Activated CD8-positive, alpha-beta memory T cell treated with anti-CD3 and anti-CD28 coated beads, Interleukin-2, amount 10 ng/mL, durations not matched to agents 7 days and 5 days (primary cell): Measurements from ENCODE around the gene CAMTA1. TPM values are rescaled to one million over a fixed set of nuclear protein-coding genes. Genes with fewer than 3 reads are reported as not detected.
"Not testable (repeated sequence)": the region's sequence is repeated elsewhere in the genome, so short reads cannot be mapped to it uniquely, and the experiment has no call there.

ENCODE experiments used
- ATAC-seq: fragments of 150-1000 bp; cut with Tn5 transposase; one replicate; pipeline ENCODE4 v1.10.0; 2021; ENCODE audit warnings: moderate library complexity
- CTCF ChIA-PET: fragments of 350-600 bp; sonication (Branson Sonifier 250); formaldehyde crosslinking; loops from one replicate; lab custom pipeline; 2021; ENCODE audit warnings: antibody characterized with exemption; lab: Charles Lee
- DNase-seq: peaks from one replicate; pipeline ENCODE4 v3.0.0-alpha.2; 2020
- H3K27ac Mint-ChIP-seq: one replicate; pipeline ENCODE4 v1.8.0; 2021; ENCODE audit warnings: mild to moderate bottlenecking, mixed read lengths
- H3K27me3 Mint-ChIP-seq: one replicate; pipeline ENCODE4 v1.8.0; 2021; ENCODE audit warnings: mixed read lengths
- H3K36me3 Mint-ChIP-seq: one replicate; pipeline ENCODE4 v1.8.0; 2021; ENCODE audit warnings: mild to moderate bottlenecking, mixed read lengths
- H3K4me1 Mint-ChIP-seq: one replicate; pipeline ENCODE4 v1.8.0; 2021; ENCODE audit warnings: mixed read lengths
- H3K4me3 Mint-ChIP-seq: one replicate; pipeline ENCODE4 v1.8.0; 2021; ENCODE audit warnings: mild to moderate bottlenecking, moderate library complexity, mixed read lengths
- H3K9me3 Mint-ChIP-seq: one replicate; pipeline ENCODE4 v1.8.0; 2022; ENCODE audit warnings: low read depth, mixed read lengths
- total RNA-seq, 2 experiments: library from RNA; stranded (reverse); gene quantifications; one replicate each; pipeline ENCODE4 v1.2.3, GENCODE V29; 2021

Gene CAMTA1
- total RNA-seq, 2 experiments from 2014 or later, result 42.8 to 43.2 TPM

- CTCF ChIA-PET, result no interaction called here
Observed at GRCh38 chr1:7120863-7121621, 335.8 kb downstream of the CAMTA1 start.

GRCh38 chr1:7121622-7121988 lies 336.4 kb downstream of the CAMTA1 start:
- no peak for DNase-seq
- H3K4me1 Mint-ChIP-seq, result no peaks in the 10 kb centered on the region
- H3K4me3 Mint-ChIP-seq, result no peak overlapping the region
- H3K9me3 Mint-ChIP-seq, result no peaks in the 10 kb centered on the region
- no peaks in the 10 kb centered on the region for H3K36me3 Mint-ChIP-seq
- ATAC-seq, result no peak
- H3K27ac Mint-ChIP-seq, result no peak overlapping the region
- no peaks in the 10 kb centered on the region for H3K27me3 Mint-ChIP-seq
- CTCF ChIA-PET, result no interaction called here

More at GRCh38 chr1:7120863-7121621, 335.8 kb downstream of the CAMTA1 start:
- no peaks in the 10 kb centered on the region for H3K27me3 Mint-ChIP-seq
- no peaks in the 10 kb centered on the region for H3K36me3 Mint-ChIP-seq
- no peak for ATAC-seq
- no peak for DNase-seq
- no peaks in the 10 kb centered on the region for H3K4me1 Mint-ChIP-seq
- H3K27ac Mint-ChIP-seq, result no peak overlapping the region
- no peak overlapping the region for H3K4me3 Mint-ChIP-seq
- H3K9me3 Mint-ChIP-seq, result peaks cover under 1% of the 10 kb centered on the region

GRCh38 chr1:7127322-7128075 lies 342.2 kb downstream of the CAMTA1 start:
- Mint-ChIP-seq H3K27ac (no peak overlapping the region), H3K27me3 (peaks cover 3% of the 10 kb centered on the region), H3K4me3 (no peak overlapping the region), H3K36me3 (no peaks in the 10 kb centered on the region), H3K9me3 (no peaks in the 10 kb centered on the region), H3K4me1 (no peaks in the 10 kb centered on the region)
- DNase-seq (no peak), ATAC-seq (no peak)
- CTCF ChIA-PET, result no interaction called here

- ATAC-seq (no peak), DNase-seq (no peak)
- Mint-ChIP-seq H3K4me1 (no peaks in the 10 kb centered on the region), H3K4me3 (no peak overlapping the region), H3K36me3 (no peaks in the 10 kb centered on the region), H3K27me3 (peaks cover 3% of the 10 kb centered on the region), H3K27ac (no peak overlapping the region), H3K9me3 (no peaks in the 10 kb centered on the region)
- CTCF ChIA-PET, result no interaction called here
Observed at GRCh38 chr1:7128293-7128692, 343.0 kb downstream of the CAMTA1 start.

- H3K27me3 Mint-ChIP-seq, result peaks cover 3% of the 10 kb centered on the region
- ATAC-seq (no peak), DNase-seq (no peak)
- CTCF ChIA-PET, result no interaction called here
- H3K36me3 Mint-ChIP-seq, result no peaks in the 10 kb centered on the region
- no peaks in the 10 kb centered on the region for H3K4me1 Mint-ChIP-seq
- H3K4me3 Mint-ChIP-seq, result no peak overlapping the region
- H3K27ac Mint-ChIP-seq, result no peak overlapping the region
- H3K9me3 Mint-ChIP-seq, result no peaks in the 10 kb centered on the region
Observed at GRCh38 chr1:7130127-7130526, 344.9 kb downstream of the CAMTA1 start.

GRCh38 chr1:7135493-7135892 lies 350.2 kb downstream of the CAMTA1 start:
- ATAC-seq, result no peak
- no peaks in the 10 kb centered on the region for H3K27me3 Mint-ChIP-seq
- no peaks in the 10 kb centered on the region for H3K9me3 Mint-ChIP-seq
- no peaks in the 10 kb centered on the region for H3K4me1 Mint-ChIP-seq
- H3K36me3 Mint-ChIP-seq, result no peaks in the 10 kb centered on the region
- H3K4me3 Mint-ChIP-seq, result no peak overlapping the region
- DNase-seq, result no peak
- CTCF ChIA-PET, result no interaction called here
- H3K27ac Mint-ChIP-seq, result no peak overlapping the region

GRCh38 chr1:7136166-7136953 lies 351.1 kb downstream of the CAMTA1 start:
- H3K4me3 Mint-ChIP-seq, result no peak overlapping the region
- H3K27me3 Mint-ChIP-seq, result no peaks in the 10 kb centered on the region
- H3K36me3 Mint-ChIP-seq, result no peaks in the 10 kb centered on the region
- no peaks in the 10 kb centered on the region for H3K4me1 Mint-ChIP-seq
- DNase-seq, result no peak
- H3K27ac Mint-ChIP-seq, result no peak overlapping the region
- CTCF ChIA-PET, result no interaction called here
- no peaks in the 10 kb centered on the region for H3K9me3 Mint-ChIP-seq
- no peak for ATAC-seq

GRCh38 chr1:7140251-7140650 lies 355.0 kb downstream of the CAMTA1 start:
- ATAC-seq (no peak), DNase-seq (no peak)
- Mint-ChIP-seq H3K9me3 (no peaks in the 10 kb centered on the region), H3K4me3 (no peak overlapping the region), H3K4me1 (no peaks in the 10 kb centered on the region), H3K27me3 (no peaks in the 10 kb centered on the region), H3K27ac (no peak overlapping the region), H3K36me3 (no peaks in the 10 kb centered on the region)
- CTCF ChIA-PET, result no interaction called here

GRCh38 chr1:7145947-7146346 lies 360.7 kb downstream of the CAMTA1 start:
- H3K36me3 Mint-ChIP-seq, result no peaks in the 10 kb centered on the region
- no peak overlapping the region for H3K27ac Mint-ChIP-seq
- H3K4me3 Mint-ChIP-seq, result no peak overlapping the region
- no peaks in the 10 kb centered on the region for H3K27me3 Mint-ChIP-seq
- H3K4me1 Mint-ChIP-seq, result no peaks in the 10 kb centered on the region
- ATAC-seq (no peak), DNase-seq (no peak)
- H3K9me3 Mint-ChIP-seq, result no peaks in the 10 kb centered on the region
- CTCF ChIA-PET, result no interaction called here

- CTCF ChIA-PET, result no interaction called here
- H3K4me3 Mint-ChIP-seq, result no peak overlapping the region
- no peaks in the 10 kb centered on the region for H3K27me3 Mint-ChIP-seq
- H3K27ac Mint-ChIP-seq, result no peak overlapping the region
- no peaks in the 10 kb centered on the region for H3K9me3 Mint-ChIP-seq
- H3K4me1 Mint-ChIP-seq, result no peaks in the 10 kb centered on the region
- no peaks in the 10 kb centered on the region for H3K36me3 Mint-ChIP-seq
- ATAC-seq, result no peak
- no peak for DNase-seq
Observed at GRCh38 chr1:7146710-7147109, 361.5 kb downstream of the CAMTA1 start.

- H3K36me3 Mint-ChIP-seq, DNase-seq, CTCF ChIA-PET, H3K27me3 Mint-ChIP-seq, H3K27ac Mint-ChIP-seq, H3K4me1 Mint-ChIP-seq, ATAC-seq, H3K9me3 Mint-ChIP-seq, H3K4me3 Mint-ChIP-seq: not testable (repeated sequence)
Observed at GRCh38 chr1:7147581-7148282, 362.5 kb downstream of the CAMTA1 start.

- ATAC-seq (no peak), DNase-seq (no peak)
- H3K27ac Mint-ChIP-seq, result no peak overlapping the region
- no peaks in the 10 kb centered on the region for H3K27me3 Mint-ChIP-seq
- H3K4me3 Mint-ChIP-seq, result no peak overlapping the region
- no peaks in the 10 kb centered on the region for H3K9me3 Mint-ChIP-seq
- CTCF ChIA-PET, result no interaction called here
- no peaks in the 10 kb centered on the region for H3K36me3 Mint-ChIP-seq
- H3K4me1 Mint-ChIP-seq, result no peaks in the 10 kb centered on the region
Observed at GRCh38 chr1:7149080-7149838, 364.0 kb downstream of the CAMTA1 start.
